ENCODE data around the gene CHKA. TPM values are rescaled to one million over a fixed set of nuclear protein-coding genes. Genes with fewer than 3 reads are reported as not detected.

Gene CHKA
- polyA plus RNA-seq, 12 donors: 10.7 to 43.3 (median 22.1) TPM; not detected in 1

DNA sequence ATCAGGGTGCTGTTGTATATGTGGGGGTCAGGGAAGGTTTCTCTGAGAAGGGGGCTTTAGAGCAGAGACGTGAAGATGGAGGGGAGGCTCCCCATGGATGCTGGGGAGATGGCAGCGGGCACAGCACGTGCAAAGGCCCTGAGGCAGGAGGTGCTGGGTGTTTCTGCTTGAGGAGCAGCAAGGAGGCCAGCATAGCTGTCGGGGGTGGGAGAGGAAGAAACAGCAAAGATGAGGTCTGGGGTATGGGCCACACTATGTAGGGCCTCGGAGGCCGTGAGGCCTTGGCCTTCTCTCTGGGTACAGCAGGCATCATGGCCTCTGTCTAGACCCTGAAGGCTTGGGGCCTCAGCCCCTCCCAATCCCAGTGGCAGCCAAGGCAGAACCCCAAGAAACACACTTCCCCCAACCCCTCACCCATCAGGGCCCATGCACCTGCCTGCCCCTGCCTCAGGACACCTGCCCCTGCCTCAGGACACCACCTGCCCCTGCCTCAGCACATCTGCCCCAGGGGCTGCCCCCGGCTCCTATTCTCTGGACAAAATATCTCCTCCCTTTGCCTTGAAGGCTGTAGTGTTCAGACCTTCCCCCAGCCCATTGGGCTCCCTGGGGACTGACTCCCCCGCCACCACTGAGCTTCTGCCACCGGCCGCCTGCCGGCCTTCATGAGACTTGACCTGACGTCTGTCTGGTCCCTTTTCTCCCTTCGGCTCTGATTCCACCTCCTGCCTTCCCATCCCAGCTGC is 104.9 kb downstream of the CHKA start:
- no peak for DNase-seq

DNA sequence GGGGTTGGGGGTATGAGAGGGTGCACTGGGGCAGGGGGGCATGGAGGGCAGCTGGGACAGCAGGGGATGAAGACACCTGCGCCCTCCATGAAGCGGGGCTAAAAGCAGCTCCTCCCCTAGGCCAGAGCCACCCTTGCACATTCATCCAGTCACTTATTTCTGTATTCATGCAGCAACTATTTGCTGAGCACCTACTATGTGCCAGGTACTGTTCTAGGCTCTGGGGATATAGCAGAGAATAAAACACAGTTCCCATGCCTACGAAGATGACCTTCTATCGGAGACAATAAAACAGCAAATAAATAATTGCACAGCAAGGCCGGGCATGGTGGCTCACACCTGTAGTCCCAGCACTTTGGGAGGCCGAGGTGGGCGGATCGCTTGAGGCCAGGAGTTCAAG is 105.7 kb downstream of the CHKA start:
- no peak for DNase-seq

DNA sequence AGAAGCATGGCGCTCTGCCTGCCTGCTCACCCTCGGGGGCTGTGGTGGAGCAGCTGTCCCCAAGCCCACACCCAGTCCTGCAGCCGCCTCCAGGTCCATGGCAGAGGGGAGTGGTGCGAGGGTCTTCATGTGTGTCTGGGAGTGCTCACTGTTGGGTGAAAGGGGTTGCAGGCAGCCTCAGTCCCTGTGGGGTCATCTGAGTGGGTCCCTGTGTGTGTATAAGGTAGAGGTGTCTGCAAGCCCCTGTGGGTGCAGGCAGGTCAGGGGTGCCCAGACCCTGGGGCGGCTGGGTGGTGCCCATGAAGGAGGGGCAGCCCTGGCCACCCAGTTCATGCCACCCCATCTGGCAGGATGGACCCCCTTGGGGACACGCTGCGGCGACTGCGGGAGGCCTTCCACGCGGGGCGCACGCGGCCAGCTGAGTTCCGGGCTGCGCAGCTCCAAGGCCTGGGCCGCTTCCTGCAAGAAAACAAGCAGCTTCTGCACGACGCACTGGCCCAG is 106.2 kb downstream of the CHKA start:
- no peak for DNase-seq

- DNase-seq: no peak
Observed at GRCh38 chr11:68014157-68014946, 106.8 kb downstream of the CHKA start.

- DNase-seq: no peak
Observed at GRCh38 chr11:68013611-68014156, 107.5 kb downstream of the CHKA start.

DNA sequence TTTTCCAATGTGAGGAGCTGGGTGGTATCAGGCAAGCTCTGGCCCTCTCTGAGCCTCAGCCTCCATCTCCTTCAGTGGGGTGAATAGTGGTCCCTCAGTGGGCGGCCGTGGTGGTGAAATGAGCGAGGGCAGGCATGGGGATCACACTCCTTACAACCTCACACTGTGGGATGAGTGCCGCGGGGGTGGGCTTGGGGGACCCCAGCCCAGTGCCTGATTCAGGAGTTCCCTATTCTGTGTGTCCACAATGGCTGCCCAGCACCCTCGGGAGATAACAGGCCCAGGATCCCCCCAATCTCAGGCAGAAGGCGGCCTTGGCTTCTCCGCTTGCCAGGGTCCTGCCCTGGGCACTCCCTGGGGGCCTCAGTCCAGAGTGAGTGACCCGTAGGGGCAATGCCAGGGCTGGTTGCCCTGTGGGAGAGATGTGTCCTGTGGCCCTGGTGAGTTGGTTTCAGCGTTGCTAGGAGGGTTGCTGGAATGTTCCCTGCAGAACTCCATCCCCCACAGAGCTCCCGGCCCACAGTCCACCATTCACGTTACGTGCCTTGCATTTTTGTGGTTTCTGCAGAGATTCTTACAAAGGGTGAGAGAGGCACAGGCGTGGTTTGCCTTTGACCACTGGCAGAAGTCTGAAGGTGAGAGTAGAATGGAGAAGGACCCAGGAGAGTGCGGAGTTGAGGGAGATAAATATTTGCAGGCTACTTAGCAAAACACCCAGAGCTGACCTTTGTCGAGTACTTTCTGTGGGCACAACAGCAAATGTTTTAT is 108.2 kb downstream of the CHKA start:
- DNase-seq: no peak

DNA sequence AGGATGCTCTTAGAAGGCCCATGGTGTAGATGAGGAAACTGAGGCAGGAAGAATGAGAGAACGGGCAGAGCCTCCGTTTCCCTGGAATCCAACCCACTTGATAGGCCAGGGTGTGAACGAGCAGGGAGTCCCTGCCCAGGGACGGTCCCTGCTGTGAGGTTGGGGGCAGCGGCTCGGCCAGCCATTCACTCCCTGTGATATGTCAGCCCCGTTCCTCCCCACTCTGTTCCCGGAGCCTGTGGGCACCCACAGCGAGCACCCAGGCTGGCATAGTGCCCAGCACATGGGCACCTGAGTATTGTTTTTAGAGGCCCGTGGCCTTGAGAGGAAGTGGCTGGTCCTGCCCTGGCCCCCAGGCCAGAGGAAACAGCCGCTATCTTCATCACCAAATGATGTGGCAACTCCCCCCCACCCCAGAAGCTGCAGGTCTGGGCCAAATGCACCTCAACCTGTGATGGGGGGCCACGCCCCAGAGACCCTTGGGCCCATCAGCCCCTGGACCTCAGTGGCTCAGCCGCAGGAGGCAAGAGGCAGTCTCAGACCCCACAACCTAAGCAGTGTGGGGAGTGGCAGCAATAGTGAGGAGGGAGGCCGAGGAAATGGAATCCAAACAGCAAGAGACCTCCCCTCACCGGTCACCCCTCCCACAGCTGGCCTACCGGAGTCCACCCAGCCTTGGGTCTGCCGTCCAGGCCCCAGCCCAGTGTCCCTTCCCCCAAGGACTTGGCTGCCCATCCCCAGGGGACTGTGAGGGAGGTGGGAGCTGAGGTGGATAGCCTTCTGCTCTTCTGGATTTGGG is 108.9 kb downstream of the CHKA start:
- no peak for DNase-seq

GRCh38 chr11:68011051-68011943 is 109.9 kb downstream of the CHKA start:
- no peak for DNase-seq

DNA sequence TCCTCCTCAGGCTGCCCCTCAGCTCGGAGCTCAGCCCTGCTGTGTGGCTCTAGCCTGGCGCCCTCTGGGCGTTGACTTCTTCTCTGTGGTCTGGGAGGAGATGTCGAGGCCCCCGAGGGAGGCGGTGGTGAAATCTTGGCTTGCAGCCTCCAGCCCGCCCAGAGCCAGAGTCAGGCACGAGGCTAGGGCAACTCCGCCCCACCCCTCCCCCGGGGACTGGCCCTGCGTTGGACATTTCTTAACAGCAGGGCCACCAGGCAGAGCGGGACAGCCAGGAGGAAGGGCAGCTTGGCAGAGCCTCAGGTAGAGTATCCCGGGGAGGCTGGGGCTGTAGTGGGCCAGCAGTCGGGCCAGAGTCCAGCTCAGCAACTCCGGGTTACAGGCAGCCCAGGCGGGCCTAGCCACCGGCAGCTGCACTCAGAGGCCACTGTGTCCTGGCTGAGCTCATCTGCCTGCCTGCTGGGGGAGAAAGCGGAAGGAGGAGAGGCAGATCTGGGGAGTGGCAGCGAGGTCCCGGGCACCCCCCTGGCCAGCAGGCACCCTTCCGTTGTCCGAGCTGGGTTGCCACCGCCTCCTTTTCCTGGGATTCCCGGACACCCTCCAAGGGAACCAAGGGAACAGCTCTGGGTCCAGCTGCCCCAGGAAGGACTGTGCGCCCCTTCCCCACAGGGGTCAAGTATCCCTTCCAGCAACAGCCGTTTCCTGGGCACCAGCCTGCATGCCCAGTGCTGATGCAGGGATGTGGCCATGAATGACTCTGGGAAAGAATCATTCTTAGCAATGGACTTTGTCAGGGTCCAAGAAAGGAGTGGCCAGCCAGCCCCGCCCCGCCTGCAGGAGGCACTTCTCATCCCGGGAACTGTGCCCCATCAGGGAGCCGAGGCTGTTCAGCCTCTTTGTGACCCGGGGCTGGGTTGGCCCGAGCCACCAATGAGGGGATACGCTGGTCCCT is 110.8 kb downstream of the CHKA start, which contains the start of gene ALDH3B1:
Gene ALDH3B1 (plus strand): TSS at position 238 of the 952 bp plus-strand sequence. CDS start 4,971 bp downstream, outside the sequence.
- DNase-seq: peak; percentile 41

- DNase-seq: no peak
Observed at GRCh38 chr11:68009391-68010089, 111.6 kb downstream of the CHKA start.

DNA sequence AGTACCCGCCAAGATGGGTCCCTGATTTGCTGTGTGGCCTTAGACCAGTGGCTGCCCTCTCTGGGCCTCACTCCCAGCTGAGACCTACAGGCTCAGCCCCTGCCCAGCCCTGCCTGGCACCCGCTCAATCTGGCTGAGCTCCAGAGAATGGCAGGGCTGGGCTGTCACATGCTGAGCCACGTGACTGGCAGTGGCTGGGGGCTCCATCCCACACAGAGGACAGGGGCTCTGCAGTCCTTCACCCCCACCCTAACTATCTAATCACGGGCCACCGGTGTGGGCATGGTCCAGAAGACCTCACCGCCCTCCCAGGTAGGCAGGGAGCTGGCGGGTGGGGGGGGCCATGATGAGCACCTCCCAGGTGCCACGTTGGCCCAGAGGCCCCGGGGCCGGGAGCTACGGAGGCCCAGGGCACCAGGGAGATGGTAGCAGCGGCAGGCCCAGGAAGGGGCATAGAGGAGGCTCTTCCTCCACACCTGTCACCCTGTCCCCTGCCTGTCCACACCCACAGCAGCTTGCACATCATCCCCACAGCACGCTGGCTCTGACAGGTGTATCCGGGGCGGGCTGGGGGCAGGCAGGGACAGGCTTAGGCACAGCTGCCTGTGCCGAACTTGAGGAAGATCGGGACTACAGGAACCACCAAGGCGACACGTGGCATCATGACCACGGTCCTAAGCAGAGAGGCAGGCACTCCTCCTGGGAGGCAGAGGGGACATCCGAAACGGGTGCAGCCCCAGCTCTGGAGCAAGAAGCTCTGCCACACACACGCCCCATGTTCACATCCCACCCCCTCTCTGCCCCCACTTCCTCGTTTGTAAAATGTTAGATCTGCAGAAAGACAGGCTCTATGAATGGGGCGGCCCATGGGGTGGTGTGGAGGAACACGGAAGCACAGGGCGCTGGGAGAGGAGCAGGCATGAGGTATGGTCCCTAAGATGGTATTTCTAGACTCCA is 112.5 kb downstream of the CHKA start:
- no peak for DNase-seq

DNA sequence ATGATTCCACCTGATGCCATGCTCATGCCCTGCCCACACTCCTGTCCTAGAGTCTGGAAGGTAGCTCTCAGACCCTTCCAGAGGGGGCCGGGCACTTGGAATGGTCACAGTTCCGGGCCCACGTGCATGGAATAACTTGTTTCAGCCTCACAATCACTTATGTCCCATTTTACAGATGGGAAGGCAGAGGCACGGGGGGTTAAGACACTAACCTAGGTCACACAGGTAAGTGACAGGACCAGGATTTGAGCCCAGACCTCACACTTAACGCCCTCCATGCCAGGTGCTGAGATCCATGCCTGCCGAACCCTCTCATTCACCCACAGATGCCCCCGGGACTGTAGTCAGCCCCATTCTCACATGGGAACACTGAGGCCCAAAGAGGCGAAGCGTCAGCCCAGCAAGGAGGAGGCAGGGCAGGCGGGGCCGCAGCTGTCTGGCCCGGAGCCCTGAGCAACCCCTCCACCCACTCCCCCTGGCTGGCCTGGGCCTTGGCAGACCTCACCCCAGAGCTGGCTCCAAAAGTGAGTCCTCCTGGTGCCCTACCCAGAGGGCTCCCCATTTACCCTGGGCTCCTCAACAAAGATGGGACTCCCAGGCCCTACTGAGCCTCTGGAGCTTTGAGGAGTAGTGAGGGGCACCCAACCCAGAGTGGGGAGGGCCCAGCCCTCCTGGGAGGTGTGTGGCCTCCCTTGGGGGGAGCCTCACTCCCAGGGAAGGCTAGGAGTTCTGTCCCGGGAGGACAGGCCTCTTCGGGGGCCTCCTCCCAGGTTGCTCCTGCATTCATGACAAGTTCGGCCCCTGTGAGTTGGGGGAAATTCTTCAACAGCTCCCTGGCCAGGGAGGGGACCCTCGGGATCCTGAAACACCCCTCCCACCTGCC is 113.4 kb downstream of the CHKA start:
- no peak for DNase-seq

DNA sequence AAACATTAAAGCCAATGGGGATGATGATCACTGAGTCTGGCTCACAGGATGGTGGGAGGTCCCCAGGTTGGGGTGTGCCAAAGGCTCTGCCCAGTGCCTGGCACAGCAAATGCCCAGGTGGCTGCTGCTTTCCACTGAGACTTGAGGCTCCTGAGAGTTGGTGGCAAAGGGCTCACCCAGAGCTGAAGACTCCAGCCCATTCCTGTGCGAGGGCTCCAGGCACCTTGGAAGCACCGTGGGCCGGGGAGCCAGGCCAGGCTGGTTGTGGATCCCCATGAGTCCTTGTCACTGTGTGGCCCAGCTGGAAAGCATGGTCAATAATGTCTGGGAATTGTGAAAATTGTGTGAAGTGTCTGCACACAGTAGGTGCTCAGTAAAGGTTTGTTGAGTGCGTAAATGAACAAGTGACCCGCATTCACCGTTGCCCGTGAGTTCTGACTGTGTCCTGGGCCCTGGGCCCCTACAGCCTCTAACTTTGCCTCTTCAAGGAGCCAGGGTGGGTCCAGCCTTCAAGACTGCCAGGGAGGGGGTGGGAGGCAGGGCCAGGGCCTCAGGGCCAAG is 114.5 kb downstream of the CHKA start:
- no peak for DNase-seq

GRCh38 chr11:68004551-68005335 is 116.4 kb downstream of the CHKA start:
- DNase-seq: no peak

All from muscle of arm (tissue), 12 donors.